ENCODE measurements around the gene SORCS2. TPM values are rescaled to one million over a fixed set of nuclear protein-coding genes. Genes with fewer than 3 reads are reported as not detected.

Gene SORCS2
- total and polyA plus RNA-seq, 7 donors, result 0.18 to 1.5 (median 0.36) TPM

GRCh38 chr4:7732263-7732662, 539.9 kb downstream of the SORCS2 start:
- H3K36me3 ChIP-seq (ENCODE audit: insufficient read depth in 1 of 2, low read depth in 1 of 2), result no peaks in the 10 kb centered on the region
- intact Hi-C loops (cut with DNase I), result no loop called here
- no peak for ATAC-seq
- TF ChIP-seq CTCF (IDR thresholded peaks at IDR 0.05), result no peak
- WGBS, 3 donors, result 92 to 96% (median 94%) methylated on average over 9 of the region's 9 CpGs
- no peaks in the 10 kb centered on the region for H3K9me3 ChIP-seq
- no peak overlapping the region for H3K27ac ChIP-seq
- H3K4me3 ChIP-seq, result no peak overlapping the region
- DNase-seq, result peak in 1 of 2 donors; percentile 23
- H3K27me3 ChIP-seq (ENCODE audit: insufficient read depth in 3 of 3, low read length in 2 of 3), result peaks cover 0 to 1% (median 0%) of the 10 kb centered on the region in 3 donors
- no peaks in the 10 kb centered on the region for H3K4me1 ChIP-seq

GRCh38 chr4:7733201-7733600, 540.9 kb downstream of the SORCS2 start:
- WGBS, 3 donors, result 85 to 92% (median 88%) methylated on average over 17 of the region's 17 CpGs
- Histone ChIP-seq H3K4me3 (no peak overlapping the region), H3K9me3 (no peaks in the 10 kb centered on the region), H3K4me1 (no peaks in the 10 kb centered on the region), H3K27me3 (ENCODE audit: insufficient read depth in 3 of 3, low read length in 2 of 3) (peaks cover 0 to 1% (median 0%) of the 10 kb centered on the region in 3 donors), H3K27ac (no peak overlapping the region), H3K36me3 (ENCODE audit: insufficient read depth in 1 of 2, low read depth in 1 of 2) (no peaks in the 10 kb centered on the region)
- TF ChIP-seq CTCF (IDR thresholded peaks at IDR 0.05), result no peak
- ATAC-seq (no peak), DNase-seq (peak in 1 of 2 donors; percentile 28)
- intact Hi-C loops (cut with DNase I), result no loop called here

GRCh38 chr4:7733801-7734650, 541.7 kb downstream of the SORCS2 start:
- Histone ChIP-seq H3K27ac (no peak overlapping the region), H3K4me1 (no peaks in the 10 kb centered on the region), H3K4me3 (no peak overlapping the region), H3K27me3 (ENCODE audit: insufficient read depth in 3 of 3, low read length in 2 of 3) (peaks cover 0 to 1% (median 0%) of the 10 kb centered on the region in 3 donors), H3K36me3 (ENCODE audit: insufficient read depth in 1 of 2, low read depth in 1 of 2) (no peaks in the 10 kb centered on the region), H3K9me3 (no peaks in the 10 kb centered on the region)
- intact Hi-C loops (cut with DNase I), result no loop called here
- DNase-seq (peak in 1 of 2 donors; percentile 42), ATAC-seq (no peak)
- WGBS, 3 donors, result 55 to 69% (median 63%) methylated on average over 20 to 26 of the region's 26 CpGs
- no peak for TF ChIP-seq CTCF (IDR thresholded peaks at IDR 0.05)

- no peak for TF ChIP-seq CTCF (IDR thresholded peaks at IDR 0.05)
- peaks cover 0 to 1% (median 0%) of the 10 kb centered on the region in 3 donors for H3K27me3 ChIP-seq (ENCODE audit: insufficient read depth in 3 of 3, low read length in 2 of 3)
- DNase-seq (peak in 1 of 2 donors; percentile 32), ATAC-seq (no peak)
- no peak overlapping the region for H3K27ac ChIP-seq
- intact Hi-C loops (cut with DNase I), result no loop called here
- no peaks in the 10 kb centered on the region for H3K4me1 ChIP-seq
- 75 to 80% (median 75%) methylated on average over 16 to 20 of the region's 20 CpGs for WGBS, 3 donors
- H3K9me3 ChIP-seq, result no peaks in the 10 kb centered on the region
- H3K4me3 ChIP-seq, result no peak overlapping the region
- no peaks in the 10 kb centered on the region for H3K36me3 ChIP-seq (ENCODE audit: insufficient read depth in 1 of 2, low read depth in 1 of 2)
These were observed 542.4 kb downstream of the SORCS2 start for GRCh38 chr4:7734651-7735260.

Measured in psoas muscle (tissue), 8 donors.